Epithelial cell of umbilical artery (primary cell): ENCODE measurements around the gene NOBOX. TPM values are rescaled to one million over a fixed set of nuclear protein-coding genes. Genes with fewer than 3 reads are reported as not detected.

Experiments
- total RNA-seq: library from RNA; depleted of rRNA; stranded (reverse); fragments of >200 nt; gene quantifications from 2 replicates; pipeline ENCODE4 v1.2.3, GENCODE V29; 2014

The NOBOX gene
- not detected in 2 replicates for total RNA-seq

DNA sequence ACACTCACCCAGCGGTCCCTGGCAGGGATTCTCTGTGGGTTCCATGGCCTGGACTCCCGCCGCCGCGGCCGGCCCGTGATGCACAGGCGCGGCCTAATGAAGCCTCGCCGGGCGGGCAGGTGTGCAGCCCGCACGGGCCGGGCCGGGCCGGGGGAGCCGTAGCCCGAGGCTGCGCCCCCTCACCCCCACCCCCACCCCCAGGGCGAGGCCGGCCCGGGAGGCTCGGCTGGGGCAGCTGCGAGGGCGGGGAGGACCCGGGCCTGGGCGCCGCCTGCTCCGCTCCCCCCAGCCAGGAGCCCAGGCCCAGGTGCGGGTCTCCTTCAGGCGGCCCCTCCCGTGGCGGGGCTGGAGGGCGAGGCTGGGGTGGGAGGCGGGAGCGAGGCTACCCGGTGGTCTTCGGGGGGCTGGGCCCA, at the start of gene NOBOX:
Gene NOBOX, minus strand, starts transcription at position 45 of the 413 bp plus-strand sequence.

GRCh38 chr7:144355176-144355822, 48.2 kb downstream of the NOBOX start, which contains the start of gene ARHGEF5:
ARHGEF5 (plus strand) TSS chr7:144355402; CDS start chr7:144362670, 7,268 bp downstream.

Other genes with a start within 250 kb of the NOBOX start
- 0.30 TPM in 1 of 2 replicates, not detected in the other for gene CTAGE4, start 220.2 kb downstream of the NOBOX start, total RNA-seq
- gene ARHGEF35, start 207.9 kb downstream of the NOBOX start, total RNA-seq, result 0.32 and 0.91 TPM in 2 replicates
- gene OR2A42, start 164.1 kb downstream of the NOBOX start, total RNA-seq, result not detected in 2 replicates
- gene OR2A7, start 138.9 kb downstream of the NOBOX start, total RNA-seq, result 0.46 TPM in 1 of 2 replicates, not detected in the other
- 0.15 and 0.65 TPM in 2 replicates for gene CTAGE8, start 134.4 kb downstream of the NOBOX start, total RNA-seq
- under 0.01 TPM in 2 replicates for gene OR2A1, start 91.3 kb downstream of the NOBOX start, total RNA-seq
- gene ARHGEF5, start 48.3 kb downstream of the NOBOX start, total RNA-seq, result 0.76 and 0.97 TPM in 2 replicates